ENCODE measurements around the gene KDM8. TPM values are rescaled to one million over a fixed set of nuclear protein-coding genes. Genes with fewer than 3 reads are reported as not detected.
"Not testable (repeated sequence)": the region's sequence is repeated elsewhere in the genome, so short reads cannot be mapped to it uniquely, and the experiment has no call there.

KDM8 gene
- total RNA-seq, 1 experiment from 2014 or later: 5.0 TPM

GRCh38 chr16:27199235-27199586 lies 4.1 kb upstream of the KDM8 start:
- Histone ChIP-seq H3K27ac (ENCODE audit: low read length) (no peak overlapping the region), H2AFZ (ENCODE audit: low read length) (no peak overlapping the region), H3K4me1 (ENCODE audit: insufficient read depth, low read length) (peaks cover 1% of the 10 kb centered on the region; the same call in 1 of the 2 replicates), H3K9me3 (ENCODE audit: low read length) (no peaks in the 10 kb centered on the region), H3K4me2 (ENCODE audit: low read length) (no peak overlapping the region), H3K27me3 (ENCODE audit: low read length) (no peaks in the 10 kb centered on the region), H3K36me3 (ENCODE audit: low read depth, low read length) (no peaks in the 10 kb centered on the region), H3K79me2 (ENCODE audit: low read length) (peaks cover 3% of the 10 kb centered on the region; the same call in 1 of the 2 replicates), H3F3A (ENCODE audit: low read length, unreplicated experiment) (no peaks in the 10 kb centered on the region), H4K20me1 (ENCODE audit: low read length) (no peaks in the 10 kb centered on the region), H3K9me2 (replicated peaks; ENCODE audit: low read length) (no peaks in the 10 kb centered on the region), H3K4me3 (ENCODE audit: low read length) (no peak overlapping the region), H3K9ac (ENCODE audit: low read length) (no peak overlapping the region)
- ATAC-seq: no peak
- no peak for DNase-seq
- ChIA-PET POLR2A (ENCODE audit: unreplicated experiment) (no interaction called here), CTCF (no interaction called here)
- no peak for TF ChIP-seq CTCF (conservative IDR thresholded peaks at IDR 0.05; ENCODE audit: low read depth, low read length)
- no peak for TF ChIP-seq EZH2phosphoT487 (IDR thresholded peaks at IDR 0.05; ENCODE audit: borderline replicate concordance, low read length)
- TF ChIP-seq EZH2 (IDR thresholded peaks at IDR 0.05; ENCODE audit: low read length, unreplicated experiment): no peak
- intact Hi-C loops (cut with micrococcal nuclease): no loop called here
- no TSS peak for BruUV-seq (replicated peaks)

- no peaks in the 10 kb centered on the region for H3F3A ChIP-seq (ENCODE audit: low read length, unreplicated experiment)
- H3K27me3 ChIP-seq (ENCODE audit: low read length): no peaks in the 10 kb centered on the region
- BruUV-seq (replicated peaks): no TSS peak
- H4K20me1 ChIP-seq (ENCODE audit: low read length): no peaks in the 10 kb centered on the region
- peaks cover 8% of the 10 kb centered on the region; the same call in 1 of the 2 replicates for H3K79me2 ChIP-seq (ENCODE audit: low read length)
- intact Hi-C loops (cut with micrococcal nuclease): loop anchor here (5.0 kb wide), 1 partner anchor 42 kb away; no protein-coding TSS in a partner anchor
- H3K9me2 ChIP-seq (replicated peaks; ENCODE audit: low read length): no peaks in the 10 kb centered on the region
- no peak overlapping the region for H3K27ac ChIP-seq (ENCODE audit: low read length)
- no peak for TF ChIP-seq EZH2phosphoT487 (IDR thresholded peaks at IDR 0.05; ENCODE audit: borderline replicate concordance, low read length)
- TF ChIP-seq CTCF (conservative IDR thresholded peaks at IDR 0.05; ENCODE audit: low read depth, low read length): no peak
- no peak for TF ChIP-seq EZH2 (IDR thresholded peaks at IDR 0.05; ENCODE audit: low read length, unreplicated experiment)
- H3K4me3 ChIP-seq (ENCODE audit: low read length): no peak overlapping the region
- H3K9me3 ChIP-seq (ENCODE audit: low read length): no peaks in the 10 kb centered on the region
- peaks cover 5% of the 10 kb centered on the region; the same call in 1 of the 2 replicates for H3K4me1 ChIP-seq (ENCODE audit: insufficient read depth, low read length)
- no peaks in the 10 kb centered on the region for H3K36me3 ChIP-seq (ENCODE audit: low read depth, low read length)
- no peak overlapping the region for H3K4me2 ChIP-seq (ENCODE audit: low read length)
- ChIA-PET POLR2A (ENCODE audit: unreplicated experiment) (no interaction called here), CTCF (no interaction called here)
- ATAC-seq (no peak), DNase-seq (no peak)
- no peak overlapping the region for H2AFZ ChIP-seq (ENCODE audit: low read length)
- no peak overlapping the region for H3K9ac ChIP-seq (ENCODE audit: low read length)
These were observed 3.6 kb upstream of the KDM8 start for GRCh38 chr16:27199736-27200135.

GRCh38 chr16:27200914-27201313 lies 2.4 kb upstream of the KDM8 start:
- POLR2A ChIA-PET (ENCODE audit: unreplicated experiment); DNase-seq; CTCF ChIA-PET; H2AFZ ChIP-seq (ENCODE audit: low read length); H3K9me3 ChIP-seq (ENCODE audit: low read length); H3K36me3 ChIP-seq (ENCODE audit: low read depth, low read length); H3K4me1 ChIP-seq (ENCODE audit: insufficient read depth, low read length); H4K20me1 ChIP-seq (ENCODE audit: low read length); H3F3A ChIP-seq (ENCODE audit: low read length, unreplicated experiment); BruUV-seq (replicated peaks); H3K4me2 ChIP-seq (ENCODE audit: low read length); H3K27me3 ChIP-seq (ENCODE audit: low read length); H3K4me3 ChIP-seq (ENCODE audit: low read length); H3K27ac ChIP-seq (ENCODE audit: low read length); H3K9ac ChIP-seq (ENCODE audit: low read length); H3K9me2 ChIP-seq (replicated peaks; ENCODE audit: low read length); ATAC-seq; H3K79me2 ChIP-seq (ENCODE audit: low read length): not testable (repeated sequence)
- intact Hi-C loops (cut with micrococcal nuclease): loop anchor here (5.0 kb wide), 1 partner anchor 44 kb away; no protein-coding TSS in a partner anchor
